ENCODE data around the gene GSPT1. TPM values are rescaled to one million over a fixed set of nuclear protein-coding genes. Genes with fewer than 3 reads are reported as not detected.
"Not testable (repeated sequence)": the region's sequence is repeated elsewhere in the genome, so short reads cannot be mapped to it uniquely, and the experiment has no call there.

The GSPT1 gene
- total RNA-seq, 1 experiment from 2014 or later: 199 TPM

DNA sequence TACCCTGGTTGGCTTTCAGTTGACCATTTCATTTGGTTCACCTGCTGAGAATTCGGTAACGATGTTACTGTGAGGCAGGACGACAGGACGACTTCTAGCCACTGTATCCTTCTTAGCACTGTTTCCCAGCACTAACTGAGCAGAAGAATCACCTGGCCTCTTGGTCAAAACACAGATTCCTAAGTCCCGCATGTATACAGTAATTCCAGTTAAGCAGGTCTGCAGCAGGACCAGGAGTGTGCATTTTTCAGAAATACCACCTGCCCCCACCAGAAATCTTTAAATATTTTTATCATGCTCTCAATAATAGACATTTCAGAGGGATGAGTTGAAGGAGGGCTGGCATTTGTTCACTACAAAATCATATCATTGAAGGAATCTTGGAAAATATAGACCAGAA is 87.1 kb downstream of the GSPT1 start:
- ChIA-PET POLR2A (interaction anchor here (0.7 to 1.0 kb wide), 2 partner anchors 31 to 47 kb away, joined by 3 read pairs; no protein-coding TSS in a partner anchor), CTCF (interaction anchor here (1.0 kb wide), 2 partner anchors 11 to 14 kb away, joined by 3 read pairs; no protein-coding TSS in a partner anchor)
- intact Hi-C loops (cut with micrococcal nuclease): no loop called here
- TF ChIP-seq, protein P1, sequence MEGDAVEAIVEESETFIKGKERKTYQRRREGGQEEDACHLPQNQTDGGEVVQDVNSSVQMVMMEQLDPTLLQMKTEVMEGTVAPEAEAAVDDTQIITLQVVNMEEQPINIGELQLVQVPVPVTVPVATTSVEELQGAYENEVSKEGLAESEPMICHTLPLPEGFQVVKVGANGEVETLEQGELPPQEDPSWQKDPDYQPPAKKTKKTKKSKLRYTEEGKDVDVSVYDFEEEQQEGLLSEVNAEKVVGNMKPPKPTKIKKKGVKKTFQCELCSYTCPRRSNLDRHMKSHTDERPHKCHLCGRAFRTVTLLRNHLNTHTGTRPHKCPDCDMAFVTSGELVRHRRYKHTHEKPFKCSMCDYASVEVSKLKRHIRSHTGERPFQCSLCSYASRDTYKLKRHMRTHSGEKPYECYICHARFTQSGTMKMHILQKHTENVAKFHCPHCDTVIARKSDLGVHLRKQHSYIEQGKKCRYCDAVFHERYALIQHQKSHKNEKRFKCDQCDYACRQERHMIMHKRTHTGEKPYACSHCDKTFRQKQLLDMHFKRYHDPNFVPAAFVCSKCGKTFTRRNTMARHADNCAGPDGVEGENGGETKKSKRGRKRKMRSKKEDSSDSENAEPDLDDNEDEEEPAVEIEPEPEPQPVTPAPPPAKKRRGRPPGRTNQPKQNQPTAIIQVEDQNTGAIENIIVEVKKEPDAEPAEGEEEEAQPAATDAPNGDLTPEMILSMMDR (IDR thresholded peaks at IDR 0.05; ENCODE audit: unreplicated experiment): no peak
- BruUV-seq (replicated peaks): no TSS peak
- no peak overlapping the region for H3K27ac Mint-ChIP-seq (ENCODE audit: low read depth, unreplicated experiment)
- H3K4me1 Mint-ChIP-seq (ENCODE audit: insufficient read depth, unreplicated experiment): peaks cover 2% of the 10 kb centered on the region
- H3K9me3 Mint-ChIP-seq (ENCODE audit: unreplicated experiment): no peaks in the 10 kb centered on the region
- no peak for DNase-seq (ENCODE audit: unreplicated experiment)
- H3K27me3 Mint-ChIP-seq (ENCODE audit: insufficient read depth, unreplicated experiment): no peaks in the 10 kb centered on the region
- peaks cover 1% of the 10 kb centered on the region for H3K36me3 Mint-ChIP-seq (ENCODE audit: insufficient read depth, unreplicated experiment)
- H3K4me3 Mint-ChIP-seq (ENCODE audit: unreplicated experiment): no peak overlapping the region

DNA sequence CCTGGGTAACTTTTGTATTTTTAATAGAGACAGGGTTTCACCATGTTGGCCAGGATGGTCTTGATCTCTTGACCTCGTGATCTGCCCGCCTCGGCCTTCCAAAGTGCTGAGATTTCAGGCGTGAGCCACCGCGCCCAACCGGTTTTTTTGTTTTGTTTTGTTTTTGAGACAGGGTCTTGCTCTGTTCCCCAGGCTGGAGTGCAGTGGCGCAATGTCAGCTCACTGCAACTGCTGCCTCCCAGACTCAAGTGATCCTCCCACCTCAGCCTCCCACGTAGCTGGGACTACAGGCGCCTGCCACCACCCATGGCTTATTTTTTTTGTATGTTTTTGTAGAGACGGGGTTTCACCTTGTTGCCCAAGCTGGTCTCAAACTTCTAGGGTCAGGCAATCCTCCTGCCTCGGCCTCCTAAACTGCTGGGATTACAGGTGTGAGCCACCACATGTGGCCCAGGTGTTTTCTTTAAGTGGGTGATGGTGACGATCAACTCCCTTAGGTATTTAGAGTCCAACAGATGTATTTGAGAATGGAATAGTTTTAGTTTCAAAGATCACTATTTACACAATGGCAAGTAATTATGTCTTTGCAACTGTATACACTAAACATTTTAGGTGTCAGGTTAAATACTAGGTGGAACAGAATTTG is 90.1 kb downstream of the GSPT1 start:
- DNase-seq (ENCODE audit: unreplicated experiment); H3K9me3 Mint-ChIP-seq (ENCODE audit: unreplicated experiment); POLR2A ChIA-PET; intact Hi-C loops (cut with micrococcal nuclease); H3K4me1 Mint-ChIP-seq (ENCODE audit: insufficient read depth, unreplicated experiment); H3K27me3 Mint-ChIP-seq (ENCODE audit: insufficient read depth, unreplicated experiment); H3K4me3 Mint-ChIP-seq (ENCODE audit: unreplicated experiment); H3K27ac Mint-ChIP-seq (ENCODE audit: low read depth, unreplicated experiment); BruUV-seq (replicated peaks); H3K36me3 Mint-ChIP-seq (ENCODE audit: insufficient read depth, unreplicated experiment): not testable (repeated sequence)
- CTCF ChIA-PET: interaction anchor here (0.6 to 1.2 kb wide), 5 partner anchors 29 to 430 kb away, joined by 3 to 4 read pairs (median 3); partner anchors contain the start of gene ZC3H7A

DNA sequence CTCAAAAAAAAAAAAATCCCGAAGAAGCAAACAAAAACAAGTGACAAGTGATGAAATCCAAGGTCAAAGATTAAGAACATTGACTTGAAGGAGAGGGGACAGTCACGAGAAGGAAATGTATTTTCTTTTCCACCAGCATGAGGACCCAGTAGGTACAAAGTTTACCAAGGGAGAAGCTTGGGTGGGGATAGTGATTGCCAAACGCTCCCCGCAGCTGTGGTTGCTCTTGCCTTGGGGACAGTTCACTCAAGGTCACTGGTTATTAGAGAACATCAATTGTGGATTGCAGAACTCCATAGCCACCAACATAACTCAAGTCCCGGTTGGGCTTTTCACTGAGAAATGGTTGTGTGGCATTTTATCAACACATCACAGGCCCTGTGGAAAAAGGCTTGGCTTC is 91.4 kb downstream of the GSPT1 start:
- ChIA-PET POLR2A (interaction anchor here (0.9 to 1.5 kb wide), 3 partner anchors 17 to 27 kb away, joined by 3 to 5 read pairs (median 4); partner anchors contain the start of gene ZC3H7A), CTCF (interaction anchor here (0.7 to 1.2 kb wide), 4 partner anchors 9 to 249 kb away, joined by 3 to 4 read pairs (median 3); partner anchors contain the start of gene ZC3H7A)
- BruUV-seq (replicated peaks): no TSS peak
- intact Hi-C loops (cut with micrococcal nuclease): no loop called here
- H3K36me3 Mint-ChIP-seq (ENCODE audit: insufficient read depth, unreplicated experiment): no peaks in the 10 kb centered on the region
- H3K4me3 Mint-ChIP-seq (ENCODE audit: unreplicated experiment): no peak overlapping the region
- H3K27ac Mint-ChIP-seq (ENCODE audit: low read depth, unreplicated experiment): no peak overlapping the region
- H3K4me1 Mint-ChIP-seq (ENCODE audit: insufficient read depth, unreplicated experiment): no peaks in the 10 kb centered on the region
- TF ChIP-seq, protein P1 (IDR thresholded peaks at IDR 0.05; ENCODE audit: unreplicated experiment): no peak
- no peaks in the 10 kb centered on the region for H3K9me3 Mint-ChIP-seq (ENCODE audit: unreplicated experiment)
- H3K27me3 Mint-ChIP-seq (ENCODE audit: insufficient read depth, unreplicated experiment): no peaks in the 10 kb centered on the region
- no peak for DNase-seq (ENCODE audit: unreplicated experiment)

DNA sequence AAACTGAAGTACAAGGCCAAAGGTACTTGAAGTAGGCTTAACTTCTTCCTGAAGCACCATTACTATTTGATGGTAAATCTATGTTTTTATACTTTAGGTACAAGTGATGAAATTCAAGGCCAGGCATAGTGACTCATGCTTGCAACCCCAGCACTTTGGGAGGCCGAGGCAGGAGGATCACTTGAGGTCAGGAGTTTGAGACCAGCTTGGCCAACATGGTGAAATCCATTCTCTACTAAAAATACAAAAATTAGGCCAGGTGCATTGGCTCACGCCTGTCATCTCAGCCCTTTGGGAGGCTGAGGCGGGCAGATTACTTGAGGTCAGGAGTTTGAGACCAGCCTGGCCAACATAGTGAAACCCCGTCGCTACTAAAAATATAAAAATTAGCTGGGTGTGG is 92.1 kb downstream of the GSPT1 start:
- BruUV-seq (replicated peaks); intact Hi-C loops (cut with micrococcal nuclease); H3K4me3 Mint-ChIP-seq (ENCODE audit: unreplicated experiment); H3K27ac Mint-ChIP-seq (ENCODE audit: low read depth, unreplicated experiment); H3K27me3 Mint-ChIP-seq (ENCODE audit: insufficient read depth, unreplicated experiment); DNase-seq (ENCODE audit: unreplicated experiment); H3K36me3 Mint-ChIP-seq (ENCODE audit: insufficient read depth, unreplicated experiment); H3K9me3 Mint-ChIP-seq (ENCODE audit: unreplicated experiment); H3K4me1 Mint-ChIP-seq (ENCODE audit: insufficient read depth, unreplicated experiment): not testable (repeated sequence)
- ChIA-PET CTCF (interaction anchor here (0.8 kb wide), 1 partner anchor 9 kb away, joined by 3 read pairs; no protein-coding TSS in a partner anchor), POLR2A (interaction anchor here (0.9 to 1.5 kb wide), 2 partner anchors 16 to 17 kb away, joined by 3 to 4 read pairs; no protein-coding TSS in a partner anchor)

DNA sequence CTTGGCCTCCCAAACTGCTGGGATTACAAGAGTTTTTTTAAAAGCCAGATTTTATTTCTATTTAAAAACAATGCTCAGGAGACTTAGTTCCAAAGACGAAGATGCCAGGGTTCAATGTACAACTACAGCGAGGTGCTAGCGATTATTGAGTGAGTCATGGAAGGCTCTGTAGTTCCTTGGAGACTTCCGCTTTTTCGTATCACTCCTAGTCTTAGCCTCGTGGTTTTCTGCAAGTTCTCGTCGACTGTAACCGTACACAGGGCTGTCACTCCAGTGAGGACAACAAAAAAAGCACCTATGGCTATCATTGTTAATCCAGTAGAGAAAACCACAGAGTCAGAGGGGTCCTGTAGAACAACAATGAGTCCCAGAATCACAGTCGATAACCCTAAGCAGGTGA is 96.0 kb downstream of the GSPT1 start:
- intact Hi-C loops (cut with micrococcal nuclease): no loop called here
- CTCF ChIA-PET: no interaction called here

DNA sequence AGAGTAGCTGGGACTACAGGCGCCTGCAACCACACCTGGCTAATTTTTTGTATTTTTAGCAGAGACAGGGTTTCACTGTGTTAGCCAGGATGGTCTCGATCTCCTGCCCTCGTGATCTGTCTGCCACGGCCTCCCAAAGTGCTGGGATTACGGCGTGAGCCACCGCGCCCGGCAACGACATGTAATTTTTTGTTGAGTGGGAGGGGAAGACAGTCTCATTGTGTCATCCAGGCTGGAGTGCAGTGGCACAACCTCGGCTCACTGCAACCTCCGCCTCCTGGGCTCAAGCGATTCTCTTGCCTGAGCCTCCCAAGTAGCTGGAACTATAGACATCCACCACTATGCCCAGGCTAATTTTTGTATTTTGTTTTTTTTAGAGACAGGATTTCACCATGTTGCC is 96.8 kb downstream of the GSPT1 start:
- H3K27me3 Mint-ChIP-seq (ENCODE audit: insufficient read depth, unreplicated experiment); BruUV-seq (replicated peaks); H3K9me3 Mint-ChIP-seq (ENCODE audit: unreplicated experiment); H3K4me3 Mint-ChIP-seq (ENCODE audit: unreplicated experiment); H3K27ac Mint-ChIP-seq (ENCODE audit: low read depth, unreplicated experiment); DNase-seq (ENCODE audit: unreplicated experiment); intact Hi-C loops (cut with micrococcal nuclease); H3K36me3 Mint-ChIP-seq (ENCODE audit: insufficient read depth, unreplicated experiment); H3K4me1 Mint-ChIP-seq (ENCODE audit: insufficient read depth, unreplicated experiment); POLR2A ChIA-PET; CTCF ChIA-PET: not testable (repeated sequence)

More for the DNA sequence above, 96.0 kb downstream of the GSPT1 start:
- Mint-ChIP-seq H3K27ac (ENCODE audit: low read depth, unreplicated experiment) (no peak overlapping the region), H3K9me3 (ENCODE audit: unreplicated experiment) (no peaks in the 10 kb centered on the region), H3K4me3 (ENCODE audit: unreplicated experiment) (no peak overlapping the region), H3K27me3 (ENCODE audit: insufficient read depth, unreplicated experiment) (no peaks in the 10 kb centered on the region), H3K36me3 (ENCODE audit: insufficient read depth, unreplicated experiment) (no peaks in the 10 kb centered on the region), H3K4me1 (ENCODE audit: insufficient read depth, unreplicated experiment) (no peaks in the 10 kb centered on the region)
- POLR2A ChIA-PET: no interaction called here
- no peak for DNase-seq (ENCODE audit: unreplicated experiment)
- TF ChIP-seq, protein P1 (IDR thresholded peaks at IDR 0.05; ENCODE audit: unreplicated experiment): no peak
- no TSS peak for BruUV-seq (replicated peaks)
